GM12878 (cell line): ENCODE results near the gene GALNT18. TPM values are rescaled to one million over a fixed set of nuclear protein-coding genes. Genes with fewer than 3 reads are reported as not detected.

Source experiments
- ATAC-seq: fragments of 200-7000 bp; cut with Tn5 transposase; 3 replicates; pipeline ENCODE4 v1.9.1; 2020; ENCODE audit warnings: mild to moderate bottlenecking, moderate library complexity
- BruUV-seq: library from RNA; stranded (reverse); fragments of 400-500 nt; replicated peaks from 2 replicates; lab custom pipeline; 2021; lab: Mats Ljungman, UMichigan
- CTCF ChIA-PET: fragments of 300-600 bp; sonication (Branson Sonifier 250); formaldehyde crosslinking; extraction: SDS; loops from one replicate; lab custom pipeline; 2021; ENCODE audit warnings: inconsistent platforms; lab: Yijun Ruan, JAX
- POLR2A ChIA-PET: fragments of 350-600 bp; formaldehyde crosslinking; extraction: SDS; loops from one replicate; lab custom pipeline; 2021; ENCODE audit warnings: inconsistent platforms; lab: Charles Lee
- RAD21 ChIA-PET: fragments of 300-600 bp; sonication (Branson Sonifier 250); formaldehyde crosslinking; loops from one replicate; lab custom pipeline; 2023; ENCODE audit warnings: antibody characterized with exemption; ENCODE audit not compliant: unreplicated experiment; lab: Charles Lee
- SMC1A ChIA-PET: fragments of 300-600 bp; sonication (Branson Sonifier 250); formaldehyde crosslinking; loops from one replicate; lab custom pipeline; 2023; ENCODE audit not compliant: unreplicated experiment, uncharacterized antibody; lab: Charles Lee
- DNase-seq: peaks from one replicate; pipeline ENCODE4 v3.0.0-alpha.2; 2011; ENCODE audit warnings: low read depth, low spot score
- FAIRE-seq: peaks from 3 replicates; lab custom pipeline; 2011; peaks lifted over from hg19 to GRCh38; lab: Jason Lieb, UNC
- H2AFZ ChIP-seq: 2 replicates; pipeline ENCODE4 v1.6.0; 2011; ENCODE audit warnings: low read depth, low read length, control low read depth; ENCODE audit not compliant: control insufficient read depth
- H3K27ac ChIP-seq: 2 replicates; pipeline ENCODE4 v1.5.1; 2011; ENCODE audit warnings: control low read depth; ENCODE audit not compliant: control insufficient read depth, insufficient read depth
- H3K27me3 ChIP-seq, 2 experiments: replicated peaks in 1 of 2; 2 replicates each; pipeline versions ENCODE4 v1.6.0 to v1.6.1; 2011; ENCODE audit warnings: low read length in 1 of 2; ENCODE audit not compliant: control insufficient read depth in 2 of 2, insufficient read depth in 2 of 2
- H3K36me3 ChIP-seq, 2 experiments: 2 replicates each; pipeline ENCODE4 v1.5.1; 2011; ENCODE audit warnings: low read length in 1 of 2; ENCODE audit not compliant: control insufficient read depth in 2 of 2, insufficient read depth in 2 of 2
- H3K4me1 ChIP-seq: 2 replicates; pipeline ENCODE4 v1.6.1; 2011; ENCODE audit warnings: mild to moderate bottlenecking, low read length, moderate library complexity, mixed read lengths; ENCODE audit not compliant: control insufficient read depth, insufficient read depth
- H3K4me2 ChIP-seq: 2 replicates; pipeline ENCODE4 v1.6.0; 2011; ENCODE audit warnings: control low read depth; ENCODE audit not compliant: control insufficient read depth, insufficient read depth
- H3K4me3 ChIP-seq: fragments of 200-600 bp; sonication (generic); 2 replicates; pipeline ENCODE4 v1.5.1; 2016
- H3K79me2 ChIP-seq: 2 replicates; pipeline ENCODE4 v1.6.0; 2011; ENCODE audit warnings: low read length; ENCODE audit not compliant: control insufficient read depth, insufficient read depth
- H3K9ac ChIP-seq: 2 replicates; pipeline ENCODE4 v1.8.0; 2011; ENCODE audit warnings: low read length, control low read depth, mixed read lengths; ENCODE audit not compliant: control insufficient read depth, insufficient read depth
- H3K9me3 ChIP-seq: replicated peaks from 3 replicates; pipeline ENCODE4 v1.5.1; 2011; ENCODE audit warnings: mild to moderate bottlenecking, low read length; ENCODE audit not compliant: control insufficient read depth, insufficient read depth
- H4K20me1 ChIP-seq: 2 replicates; pipeline ENCODE4 v1.6.0; 2011; ENCODE audit not compliant: control insufficient read depth, insufficient read depth
- EGR1 ChIP-seq, 2 experiments: IDR thresholded peaks; 1 replicate in 1 of 2; 2 replicates in 1 of 2; pipeline ENCODE4 v1.6.1; 2011 to 2012; ENCODE audit warnings: low read depth in 2 of 2, low read length in 2 of 2, borderline replicate concordance in 1 of 2, mild to moderate bottlenecking in 1 of 2, moderate library complexity in 1 of 2
- HSF1 ChIP-seq: fragments of 150-350 bp; IDR thresholded peaks from 2 replicates; pipeline ENCODE4 v1.6.1; 2014; ENCODE audit warnings: mild to moderate bottlenecking, low read depth, low read length
- PRDM15 ChIP-seq: fragments of 450-650 bp; formaldehyde crosslinking; IDR thresholded peaks from 2 replicates; pipeline ENCODE4 v1.4.0; 2020; ENCODE audit warnings: mild to moderate bottlenecking, moderate library complexity
- RFX5 ChIP-seq: IDR thresholded peaks from 2 replicates; pipeline ENCODE4 v1.6.1; 2011; ENCODE audit warnings: low read depth, low read length, improper control_type of control experiment
- ZBTB11 ChIP-seq: fragments of 450-650 bp; formaldehyde crosslinking; IDR thresholded peaks from 2 replicates; pipeline ENCODE4 v1.5.0; 2022; ENCODE audit warnings: mild to moderate bottlenecking, missing genetic modification characterization
- ZZZ3 ChIP-seq: IDR thresholded peaks from 2 replicates; pipeline ENCODE4 v1.6.1; 2011; ENCODE audit warnings: low read depth; ENCODE audit not compliant: control insufficient read depth, insufficient read length
- WGBS: methylation state at CpG from one replicate; pipeline ENCODE4 v1.1.6; 2016; ENCODE audit warnings: low lambda C conversion rate; ENCODE audit not compliant: insufficient replicate concordance, insufficient coverage; ENCODE audit errors: missing lambda C conversion rate; 5-methylcytosine and 5-hydroxymethylcytosine counted together
- in situ Hi-C: fragments of 300-500 bp; cut with MboI; formaldehyde crosslinking; loops from 9 replicates; pipeline ENCODE4 v1.14.3; 2018; ENCODE audit warnings: mixed read lengths
- intact Hi-C: fragments of 100-400 bp; cut with micrococcal nuclease; formaldehyde crosslinking; loops from one replicate; pipeline ENCODE4 v1.14.2; 2022; ENCODE audit not compliant: unreplicated experiment
- polyA plus RNA-seq, 11 experiments: library from polyadenylated mRNA; depleted of rRNA in 4 of 11; unstranded in 6 of 11; stranded (reverse) in 5 of 11; fragments of >200 nt; fragmentation: Nextera tagmentation in 4 of 11; fragmentation: Illumina TruSeq in 1 of 11; extraction: Ambion mirVana in 4 of 11; extraction: Trizol in 1 of 11; gene quantifications; 1 replicate in 1 of 11; 2 replicates in 10 of 11; pipeline versions ENCODE4 v1.2.1 to v1.2.3, GENCODE V29; 2011 to 2016; ENCODE audit warnings: inconsistent platforms in 2 of 11, missing spikeins in 2 of 11, low read depth in 1 of 11
- total RNA-seq, 4 experiments: library from RNA; depleted of rRNA in 3 of 4; stranded (reverse); fragments of >200 nt in 3 of 4; fragmentation: Illumina TruSeq in 1 of 4; extraction: Trizol in 1 of 4; gene quantifications; 2 replicates each; pipeline versions ENCODE4 v1.2.1 to v1.2.3, GENCODE V29; 2013 to 2021

The GALNT18 gene
- total and polyA plus RNA-seq, 10 of the 15 experiments (the other 5 are each of a cell fraction or from before 2014, with no cell fraction given): 1.2 to 14.2 (median 6.3) TPM

GRCh38 chr11:11381471-11382105 is 240.2 kb downstream of the GALNT18 start:
- BruUV-seq: no TSS peak
- DNase-seq: no peak
- no peak overlapping the region for H3K9ac ChIP-seq
- no peak overlapping the region for H3K4me2 ChIP-seq
- intact Hi-C loops: no loop called here
- RAD21 ChIA-PET: interaction anchor here (0.7 kb wide), 1 partner anchor 11 kb away, joined by 3 read pairs; no protein-coding TSS in a partner anchor
- WGBS: 46% methylated on average over 6 of the region's 6 CpGs
- POLR2A ChIA-PET: no interaction called here
- no peak for TF ChIP-seq ZZZ3
- no peak for TF ChIP-seq ZBTB11 (CRISPR knock-in tag)
- TF ChIP-seq EGR1 (IDR thresholded peaks at IDR 0.05; ENCODE audit: borderline replicate concordance in 1 of 2, low read depth in 2 of 2, low read length in 2 of 2): no peak
- no peak for TF ChIP-seq HSF1
- TF ChIP-seq RFX5: no peak
- no peak for TF ChIP-seq PRDM15
- CTCF ChIA-PET: interaction anchor here (0.8 kb wide), 1 partner anchor 16 kb away, joined by 3 read pairs; no protein-coding TSS in a partner anchor
- H3K4me1 ChIP-seq: no peaks in the 10 kb centered on the region
- SMC1A ChIA-PET: interaction anchor here (1.1 kb wide), 1 partner anchor 11 kb away, joined by 3 read pairs; no protein-coding TSS in a partner anchor
- H3K79me2 ChIP-seq: no peaks in the 10 kb centered on the region
- no peaks in the 10 kb centered on the region for H4K20me1 ChIP-seq
- no peak for ATAC-seq
- peaks cover 2 to 3% of the 10 kb centered on the region in 2 experiments; a peak in 2 of 4 replicates for H3K36me3 ChIP-seq
- H3K9me3 ChIP-seq: no peaks in the 10 kb centered on the region
- no peak overlapping the region for H2AFZ ChIP-seq
- FAIRE-seq: no peak
- no peaks in the 10 kb centered on the region for H3K27me3 ChIP-seq
- H3K27ac ChIP-seq: no peak overlapping the region
- H3K4me3 ChIP-seq: no peak overlapping the region
- in situ Hi-C loops: no loop called here
